Measurements from ENCODE around the gene PTEN. TPM values are rescaled to one million over a fixed set of nuclear protein-coding genes. Genes with fewer than 3 reads are reported as not detected.

The PTEN gene
- total and polyA plus RNA-seq, 9 of the 15 experiments (the other 6 are each of a cell fraction or from before 2014, with no cell fraction given): 8.4 to 56.9 (median 22.2) TPM

GRCh38 chr10:87861953-87862678 lies 1.3 kb upstream of the PTEN start (continued):
- TF ChIP-seq HOMEZ (CRISPR knock-in tag; IDR thresholded peaks at IDR 0.05) (peak; percentile 69; the same call in 1 of the 2 replicates), JUNB (CRISPR knock-in tag; conservative IDR thresholded peaks at IDR 0.05) (no peak), KLF16 (IDR thresholded peaks at IDR 0.05) (no peak), PHB (CRISPR knock-in tag; IDR thresholded peaks at IDR 0.05) (no peak), PHF8 (IDR thresholded peaks at IDR 0.05; ENCODE audit: borderline replicate concordance, low read length) (peak; percentile 81; the same call in 1 of the 2 replicates), NCOR1 (IDR thresholded peaks at IDR 0.05) (0 out of 2 replicates have a peak, but pooled peaks have one; percentile 17), SUPT5H (IDR thresholded peaks at IDR 0.05) (peak; percentile 55), CAMTA2 (CRISPR knock-in tag; conservative IDR thresholded peaks at IDR 0.05) (no peak), VEZF1 (CRISPR knock-in tag; IDR thresholded peaks at IDR 0.05) (peak; percentile 83), TFE3 (CRISPR knock-in tag; IDR thresholded peaks at IDR 0.05) (peak; percentile 92), DNMT1 (IDR thresholded peaks at IDR 0.05) (no peak), ESRRA (IDR thresholded peaks at IDR 0.05; ENCODE audit: borderline replicate concordance, low read depth) (peak; percentile 53; the same call in 1 of the 2 replicates), ARNT (IDR thresholded peaks at IDR 0.05) (no peak), EP400 (IDR thresholded peaks at IDR 0.05) (peak; percentile 90), ZBED1 (IDR thresholded peaks at IDR 0.05) (no peak), CEBPB (tag; IDR thresholded peaks at IDR 0.05) (peak; percentile 86), ZNF174 (CRISPR knock-in tag; IDR thresholded peaks at IDR 0.05) (no peak), POLR2H (tag; IDR thresholded peaks at IDR 0.05; ENCODE audit: low read depth) (peak; percentile 62; the same call in 1 of the 2 replicates), RB1 (IDR thresholded peaks at IDR 0.05; ENCODE audit: low read depth) (peak; percentile 83), ZNF212 (CRISPR knock-in tag; IDR thresholded peaks at IDR 0.05) (no peak), LCOR (CRISPR knock-in tag; IDR thresholded peaks at IDR 0.05) (peak; percentile 88), NCOA6 (IDR thresholded peaks at IDR 0.05) (no peak; the same call in none of the 2 replicates), KAT8 (IDR thresholded peaks at IDR 0.05; ENCODE audit: low read depth) (no peak), ZBTB5 (IDR thresholded peaks at IDR 0.05) (no peak), TCFL5 (CRISPR knock-in tag; conservative IDR thresholded peaks at IDR 0.05) (no peak), SMAD2 (IDR thresholded peaks at IDR 0.05; ENCODE audit: low read depth, low read length) (no peak)

Data from K562 (cell line).